ENCODE data around the gene MAPKAP1.

MAPKAP1 gene

DNA sequence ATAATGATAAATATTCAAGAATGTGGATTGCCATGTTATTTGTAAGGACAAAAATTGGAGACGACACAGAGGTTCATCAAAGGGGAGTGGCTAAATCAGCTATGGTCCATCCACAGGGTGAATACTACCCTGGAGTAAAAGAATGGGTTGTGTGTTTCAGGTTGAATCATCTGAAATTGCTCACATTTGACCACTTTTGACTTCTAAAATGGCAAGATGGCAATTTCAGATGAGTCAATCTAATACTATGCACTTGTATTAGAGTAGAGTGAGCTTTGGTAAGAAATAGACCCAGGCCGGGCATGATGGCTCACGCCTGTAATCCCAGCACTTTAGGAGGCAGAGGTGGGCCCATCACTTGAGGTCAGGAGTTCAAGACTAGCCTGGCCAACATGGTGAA, 313.6 kb downstream of the MAPKAP1 start:
- Histone ChIP-seq H3K9me2 (replicated peaks; ENCODE audit: insufficient read depth, low read length) (no peaks in the 10 kb centered on the region), H3K9ac (ENCODE audit: low read length) (no peak overlapping the region), H3K79me2 (ENCODE audit: insufficient read depth, low read length) (no peaks in the 10 kb centered on the region), H3K27me3 (ENCODE audit: low read length) (no peaks in the 10 kb centered on the region), H2AFZ (ENCODE audit: low read depth, low read length, severe bottlenecking) (no peak overlapping the region), H3K9me3 (ENCODE audit: insufficient read depth, low read length) (no peaks in the 10 kb centered on the region), H3K36me3 (ENCODE audit: low read length) (no peaks in the 10 kb centered on the region), H3K27ac (ENCODE audit: low read depth, low read length) (no peak overlapping the region), H4K20me1 (ENCODE audit: low read depth, low read length) (no peaks in the 10 kb centered on the region), H3K4me3 (ENCODE audit: insufficient read depth, low read length, poor library complexity, severe bottlenecking) (no peak overlapping the region), H3K4me2 (ENCODE audit: low read depth, low read length, poor library complexity, severe bottlenecking) (no peak overlapping the region), H3F3A (ENCODE audit: insufficient read depth) (no peaks in the 10 kb centered on the region)
- TF ChIP-seq, protein P1, sequence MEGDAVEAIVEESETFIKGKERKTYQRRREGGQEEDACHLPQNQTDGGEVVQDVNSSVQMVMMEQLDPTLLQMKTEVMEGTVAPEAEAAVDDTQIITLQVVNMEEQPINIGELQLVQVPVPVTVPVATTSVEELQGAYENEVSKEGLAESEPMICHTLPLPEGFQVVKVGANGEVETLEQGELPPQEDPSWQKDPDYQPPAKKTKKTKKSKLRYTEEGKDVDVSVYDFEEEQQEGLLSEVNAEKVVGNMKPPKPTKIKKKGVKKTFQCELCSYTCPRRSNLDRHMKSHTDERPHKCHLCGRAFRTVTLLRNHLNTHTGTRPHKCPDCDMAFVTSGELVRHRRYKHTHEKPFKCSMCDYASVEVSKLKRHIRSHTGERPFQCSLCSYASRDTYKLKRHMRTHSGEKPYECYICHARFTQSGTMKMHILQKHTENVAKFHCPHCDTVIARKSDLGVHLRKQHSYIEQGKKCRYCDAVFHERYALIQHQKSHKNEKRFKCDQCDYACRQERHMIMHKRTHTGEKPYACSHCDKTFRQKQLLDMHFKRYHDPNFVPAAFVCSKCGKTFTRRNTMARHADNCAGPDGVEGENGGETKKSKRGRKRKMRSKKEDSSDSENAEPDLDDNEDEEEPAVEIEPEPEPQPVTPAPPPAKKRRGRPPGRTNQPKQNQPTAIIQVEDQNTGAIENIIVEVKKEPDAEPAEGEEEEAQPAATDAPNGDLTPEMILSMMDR (IDR thresholded peaks at IDR 0.05; ENCODE audit: insufficient read depth, low read length, poor library complexity, severe bottlenecking): no peak
- TF ChIP-seq EZH2phosphoT487 (conservative IDR thresholded peaks at IDR 0.05; ENCODE audit: low read length): no peak

DNA sequence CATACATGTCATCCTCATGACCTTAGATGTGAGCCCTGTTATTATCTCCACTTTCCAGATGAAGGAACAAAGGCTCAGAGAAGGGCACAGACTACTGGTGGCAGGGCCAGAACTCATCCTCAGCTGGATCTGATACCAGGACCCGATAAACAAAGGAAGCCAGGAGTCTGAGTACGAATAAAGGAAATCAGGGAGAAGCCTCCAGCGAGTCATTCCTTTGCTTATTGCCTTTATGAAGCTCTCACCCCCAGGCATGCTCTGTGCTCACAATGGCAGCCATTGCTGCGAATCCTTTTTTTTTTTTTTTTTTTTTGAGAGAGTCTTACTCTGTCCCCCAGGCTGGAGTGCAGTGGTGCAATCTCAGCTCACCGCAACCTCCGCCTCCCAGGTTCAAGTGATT, 315.3 kb downstream of the MAPKAP1 start:
- Histone ChIP-seq H3K79me2 (ENCODE audit: insufficient read depth, low read length) (no peaks in the 10 kb centered on the region), H4K20me1 (ENCODE audit: low read depth, low read length) (no peaks in the 10 kb centered on the region), H3K4me3 (ENCODE audit: insufficient read depth, low read length, poor library complexity, severe bottlenecking) (no peak overlapping the region)

DNA sequence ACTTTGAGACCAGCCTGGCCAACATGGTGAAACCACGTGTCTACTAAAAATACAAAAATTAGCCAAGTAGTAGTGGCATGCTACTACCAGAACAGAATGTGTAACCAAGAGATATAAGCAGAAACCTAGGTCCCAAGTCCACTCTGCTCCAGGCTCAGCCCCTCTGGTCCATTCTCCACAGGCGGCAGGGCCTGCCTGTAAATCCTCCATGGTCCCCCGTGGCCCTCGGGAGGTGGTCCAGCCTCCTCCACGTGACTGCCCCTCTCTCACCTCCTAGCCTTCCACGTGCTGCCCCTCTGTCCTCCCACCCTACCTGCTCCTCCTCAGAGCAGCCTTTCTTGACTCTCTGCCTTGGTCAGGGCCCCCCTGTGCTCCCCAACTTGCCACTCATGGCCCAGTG, 318.0 kb downstream of the MAPKAP1 start:
- Histone ChIP-seq H3K79me2 (ENCODE audit: insufficient read depth, low read length) (no peaks in the 10 kb centered on the region), H2AFZ (ENCODE audit: low read depth, low read length, severe bottlenecking) (no peak overlapping the region), H3K9me2 (replicated peaks; ENCODE audit: insufficient read depth, low read length) (no peaks in the 10 kb centered on the region), H3K27ac (ENCODE audit: low read depth, low read length) (no peak overlapping the region), H3K4me3 (ENCODE audit: insufficient read depth, low read length, poor library complexity, severe bottlenecking) (no peak overlapping the region), H3K27me3 (ENCODE audit: low read length) (no peaks in the 10 kb centered on the region), H4K20me1 (ENCODE audit: low read depth, low read length) (no peaks in the 10 kb centered on the region), H3K36me3 (ENCODE audit: low read length) (no peaks in the 10 kb centered on the region), H3K9me3 (ENCODE audit: insufficient read depth, low read length) (no peaks in the 10 kb centered on the region), H3K4me2 (ENCODE audit: low read depth, low read length, poor library complexity, severe bottlenecking) (no peak overlapping the region), H3K9ac (ENCODE audit: low read length) (no peak overlapping the region), H3F3A (ENCODE audit: insufficient read depth) (no peaks in the 10 kb centered on the region)
- TF ChIP-seq, protein P1 (IDR thresholded peaks at IDR 0.05; ENCODE audit: insufficient read depth, low read length, poor library complexity, severe bottlenecking): no peak
- no peak for TF ChIP-seq EZH2phosphoT487 (conservative IDR thresholded peaks at IDR 0.05; ENCODE audit: low read length)

More for the DNA sequence above, 315.3 kb downstream of the MAPKAP1 start:
- H3F3A ChIP-seq (ENCODE audit: insufficient read depth): no peaks in the 10 kb centered on the region
- H3K27me3 ChIP-seq (ENCODE audit: low read length): no peaks in the 10 kb centered on the region
- H3K36me3 ChIP-seq (ENCODE audit: low read length): no peaks in the 10 kb centered on the region
- no peak overlapping the region for H3K9ac ChIP-seq (ENCODE audit: low read length)
- no peaks in the 10 kb centered on the region for H3K9me3 ChIP-seq (ENCODE audit: insufficient read depth, low read length)
- no peak overlapping the region for H3K27ac ChIP-seq (ENCODE audit: low read depth, low read length)
- TF ChIP-seq, protein P1 (IDR thresholded peaks at IDR 0.05; ENCODE audit: insufficient read depth, low read length, poor library complexity, severe bottlenecking): no peak
- TF ChIP-seq EZH2phosphoT487 (conservative IDR thresholded peaks at IDR 0.05; ENCODE audit: low read length): no peak
- H3K4me2 ChIP-seq (ENCODE audit: low read depth, low read length, poor library complexity, severe bottlenecking): no peak overlapping the region
- H2AFZ ChIP-seq (ENCODE audit: low read depth, low read length, severe bottlenecking): no peak overlapping the region
- H3K9me2 ChIP-seq (replicated peaks; ENCODE audit: insufficient read depth, low read length): no peaks in the 10 kb centered on the region
